ENCODE measurements around the gene C3orf38.

GRCh38 chr3:88114878-88115549 lies 34.7 kb upstream of the C3orf38 start:
- TF ChIP-seq SPI1 (IDR thresholded peaks at IDR 0.05; ENCODE audit: low read depth, low read length): no peak
- TF ChIP-seq POLR2AphosphoS5 (IDR thresholded peaks at IDR 0.05; ENCODE audit: low read depth, low read length): no peak
- TF ChIP-seq POLR2A (IDR thresholded peaks at IDR 0.05; ENCODE audit: low read depth, low read length): no peak
- no peak for TF ChIP-seq PAX5 (IDR thresholded peaks at IDR 0.05; ENCODE audit: insufficient read depth, low read length, severe bottlenecking)

Measured in GM12891 (cell line).